ENCODE data around the gene GCNT2. TPM values are rescaled to one million over a fixed set of nuclear protein-coding genes. Genes with fewer than 3 reads are reported as not detected.

The GCNT2 gene
- total RNA-seq, 1 experiment from 2014 or later: 42.8 TPM

- DNase-seq (ENCODE audit: low read depth, low spot score) (no peak), ATAC-seq (no peak)
- CTCF ChIA-PET: no interaction called here
- BruUV-seq (replicated peaks): no TSS peak
- no peak overlapping the region for H3K4me3 ChIP-seq (ENCODE audit: low read depth in 2 of 2, low read length in 2 of 2)
- H3K27me3 ChIP-seq (ENCODE audit: control insufficient read depth, insufficient read depth, low read length): no peaks in the 10 kb centered on the region
- in situ Hi-C loops (cut with HindIII; ENCODE audit: low pct_unique_long_range_greater_than_20kb, low sequenced_read_pairs) (no loop called here), intact Hi-C loops (cut with micrococcal nuclease; ENCODE audit: unreplicated experiment) (no loop called here)
- POLR2A ChIA-PET: no interaction called here
- H3K27ac ChIP-seq (ENCODE audit: low read length): no peak overlapping the region
- no peaks in the 10 kb centered on the region for H3K9me3 ChIP-seq (ENCODE audit: control insufficient read depth, insufficient read depth, low read depth, low read length)
- no peaks in the 10 kb centered on the region for H3K4me1 ChIP-seq (ENCODE audit: control insufficient read depth, insufficient read depth, low read length)
- TF ChIP-seq TCF7L2 (IDR thresholded peaks at IDR 0.05; ENCODE audit: low read depth, low read length) (no peak), POLR2AphosphoS5 (IDR thresholded peaks at IDR 0.05; ENCODE audit: low read depth, low read length) (no peak), REST (IDR thresholded peaks at IDR 0.05; ENCODE audit: insufficient read depth in 1 of 2, low read depth in 2 of 2, low read length in 1 of 2) (no peak), SIN3A (IDR thresholded peaks at IDR 0.05; ENCODE audit: borderline replicate concordance, insufficient read depth, low read depth, low read length) (no peak), CTCF (IDR thresholded peaks at IDR 0.05) (no peak)
- peaks cover 6% of the 10 kb centered on the region for H3K36me3 ChIP-seq (ENCODE audit: control insufficient read depth, insufficient read depth, low read length)
These were observed 100.1 kb downstream of the GCNT2 start for GRCh38 chr6:10621213-10621612.

GRCh38 chr6:10621847-10622246, 100.7 kb downstream of the GCNT2 start:
- CTCF ChIA-PET: no interaction called here

More at GRCh38 chr6:10621847-10622246, 100.7 kb downstream of the GCNT2 start:
- no peaks in the 10 kb centered on the region for H3K9me3 ChIP-seq (ENCODE audit: control insufficient read depth, insufficient read depth, low read depth, low read length)
- no peak for DNase-seq (ENCODE audit: low read depth, low spot score)
- no peak overlapping the region for H3K4me3 ChIP-seq (ENCODE audit: low read depth in 2 of 2, low read length in 2 of 2)
- H3K27ac ChIP-seq (ENCODE audit: low read length): no peak overlapping the region
- POLR2A ChIA-PET: no interaction called here
- TF ChIP-seq REST (IDR thresholded peaks at IDR 0.05; ENCODE audit: insufficient read depth in 1 of 2, low read depth in 2 of 2, low read length in 1 of 2) (no peak), SIN3A (IDR thresholded peaks at IDR 0.05; ENCODE audit: borderline replicate concordance, insufficient read depth, low read depth, low read length) (no peak), TCF7L2 (IDR thresholded peaks at IDR 0.05; ENCODE audit: low read depth, low read length) (no peak), CTCF (IDR thresholded peaks at IDR 0.05) (no peak)
- BruUV-seq (replicated peaks): no TSS peak
- intact Hi-C loops (cut with micrococcal nuclease; ENCODE audit: unreplicated experiment) (no loop called here), in situ Hi-C loops (cut with HindIII; ENCODE audit: low pct_unique_long_range_greater_than_20kb, low sequenced_read_pairs) (no loop called here)
- H3K36me3 ChIP-seq (ENCODE audit: control insufficient read depth, insufficient read depth, low read length): peaks cover 11% of the 10 kb centered on the region
- ATAC-seq: no peak
- H3K4me1 ChIP-seq (ENCODE audit: control insufficient read depth, insufficient read depth, low read length): no peaks in the 10 kb centered on the region
- no peaks in the 10 kb centered on the region for H3K27me3 ChIP-seq (ENCODE audit: control insufficient read depth, insufficient read depth, low read length)

Measured in Panc1 (cell line).